ENCODE results near the gene FAM114A2. TPM values are rescaled to one million over a fixed set of nuclear protein-coding genes. Genes with fewer than 3 reads are reported as not detected.

FAM114A2 gene
- total RNA-seq, 1 experiment from 2014 or later = 12.8 TPM

GRCh38 chr5:153987301-153987700, 51.4 kb downstream of the FAM114A2 start:
- Histone ChIP-seq H2AFZ (ENCODE audit: low read length) (no peak overlapping the region), H3K14ac (ENCODE audit: insufficient read depth, low read length) (no peak overlapping the region), H3K4me1 (ENCODE audit: insufficient read depth, low read length) (no peaks in the 10 kb centered on the region), H3K23me2 (ENCODE audit: insufficient read length, low read depth, low read length, poor library complexity, severe bottlenecking) (no peaks in the 10 kb centered on the region), H2BK5ac (ENCODE audit: insufficient read length, low read length) (no peak overlapping the region), H2BK12ac (ENCODE audit: insufficient read length, low read depth, low read length) (no peak overlapping the region), H3K18ac (ENCODE audit: insufficient read length, low read depth, low read length) (no peak overlapping the region), H4K5ac (ENCODE audit: insufficient read length, low read depth, low read length) (no peak overlapping the region), H3K4me2 (ENCODE audit: insufficient read depth, insufficient read length, low read length) (no peak overlapping the region), H3K79me2 (ENCODE audit: insufficient read depth, low read length) (no peaks in the 10 kb centered on the region), H3K56ac (ENCODE audit: insufficient read length, low read depth, low read length) (no peak overlapping the region), H3K27ac (ENCODE audit: insufficient read length, low read depth, low read length) (no peak overlapping the region), H2AK5ac (ENCODE audit: insufficient read length, low read length) (no peak overlapping the region), H3K79me1 (ENCODE audit: insufficient read depth, low read depth, low read length, poor library complexity, severe bottlenecking) (no peaks in the 10 kb centered on the region), H4K8ac (replicated peaks; ENCODE audit: insufficient read length, low read depth, low read length) (no peak overlapping the region), H2BK20ac (ENCODE audit: low read depth, low read length, poor library complexity, severe bottlenecking) (no peak overlapping the region), H3K27me3 (ENCODE audit: insufficient read depth, low read length) (no peaks in the 10 kb centered on the region), H4K20me1 (ENCODE audit: control insufficient read depth, insufficient read depth, insufficient read length) (no peaks in the 10 kb centered on the region), H2BK15ac (ENCODE audit: low read depth, low read length) (no peak overlapping the region), H3K9me3 (ENCODE audit: control insufficient read depth, low read depth, low read length) (no peaks in the 10 kb centered on the region), H3K9ac (ENCODE audit: extremely low read depth, insufficient read length, low read length) (no peak overlapping the region), H2BK120ac (ENCODE audit: low read depth, low read length, poor library complexity, severe bottlenecking) (no peak overlapping the region), H3K4ac (ENCODE audit: low read depth, low read length) (no peak overlapping the region), H3T11ph (ENCODE audit: low read length) (no peak overlapping the region), H4K91ac (ENCODE audit: insufficient read length, low read depth, low read length) (no peak overlapping the region), H3K23ac (ENCODE audit: insufficient read length, low read depth, low read length) (no peak overlapping the region)
- DNase-seq = no peak
- Mint-ChIP-seq H3K9me3 (no peaks in the 10 kb centered on the region), H3K4me3 (no peak overlapping the region), H3K27me3 (ENCODE audit: low read depth) (no peaks in the 10 kb centered on the region; the same call in 1 of the 2 replicates), H3K27ac (no peak overlapping the region), H3K36me3 (ENCODE audit: insufficient read depth in 1 of 3, low read depth in 3 of 3) (no peaks in the 10 kb centered on the region), H3K4me1 (no peaks in the 10 kb centered on the region)
- WGBS (ENCODE audit: extremely low coverage, insufficient read length, low lambda C conversion rate) = no CpG with 5 or more reads among the region's 2 CpGs
- TF ChIP-seq CTCF (conservative IDR thresholded peaks at IDR 0.05) = no peak

All from H9 (cell line).